ENCODE data around the gene LGR6.

DNA sequence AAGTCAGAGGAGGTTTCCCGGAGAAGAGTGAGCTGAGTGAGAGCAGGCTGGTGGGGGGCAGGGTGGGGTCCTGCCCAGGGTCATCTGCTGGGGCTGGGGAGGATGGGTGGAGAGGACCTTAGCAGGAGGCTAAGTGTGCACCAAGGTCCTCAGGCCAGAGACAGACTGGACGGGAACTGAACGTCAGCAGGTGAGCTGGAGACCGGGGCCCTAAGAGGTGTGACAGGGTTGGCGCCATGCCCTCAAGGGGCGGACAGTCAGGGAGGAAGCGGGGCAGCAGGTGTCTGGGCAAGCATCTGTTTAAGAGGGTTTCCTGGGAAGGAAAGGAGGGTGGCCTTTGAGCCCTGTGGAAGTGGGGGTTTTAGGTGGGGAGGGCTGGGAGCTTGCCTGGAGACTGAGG, 19.6 kb upstream of the LGR6 start:
- no peak for TF ChIP-seq EZH2phosphoT487 (IDR thresholded peaks at IDR 0.05; ENCODE audit: low read length)
- TF ChIP-seq, protein P1, sequence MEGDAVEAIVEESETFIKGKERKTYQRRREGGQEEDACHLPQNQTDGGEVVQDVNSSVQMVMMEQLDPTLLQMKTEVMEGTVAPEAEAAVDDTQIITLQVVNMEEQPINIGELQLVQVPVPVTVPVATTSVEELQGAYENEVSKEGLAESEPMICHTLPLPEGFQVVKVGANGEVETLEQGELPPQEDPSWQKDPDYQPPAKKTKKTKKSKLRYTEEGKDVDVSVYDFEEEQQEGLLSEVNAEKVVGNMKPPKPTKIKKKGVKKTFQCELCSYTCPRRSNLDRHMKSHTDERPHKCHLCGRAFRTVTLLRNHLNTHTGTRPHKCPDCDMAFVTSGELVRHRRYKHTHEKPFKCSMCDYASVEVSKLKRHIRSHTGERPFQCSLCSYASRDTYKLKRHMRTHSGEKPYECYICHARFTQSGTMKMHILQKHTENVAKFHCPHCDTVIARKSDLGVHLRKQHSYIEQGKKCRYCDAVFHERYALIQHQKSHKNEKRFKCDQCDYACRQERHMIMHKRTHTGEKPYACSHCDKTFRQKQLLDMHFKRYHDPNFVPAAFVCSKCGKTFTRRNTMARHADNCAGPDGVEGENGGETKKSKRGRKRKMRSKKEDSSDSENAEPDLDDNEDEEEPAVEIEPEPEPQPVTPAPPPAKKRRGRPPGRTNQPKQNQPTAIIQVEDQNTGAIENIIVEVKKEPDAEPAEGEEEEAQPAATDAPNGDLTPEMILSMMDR (IDR thresholded peaks at IDR 0.05; ENCODE audit: low read length): no peak

All from MM.1S (cell line).